GM12872 (cell line): ENCODE measurements around the gene NTM.

Source experiments
- TF ChIP-seq, protein P1 (sequence below): IDR thresholded peaks from 3 replicates; pipeline ENCODE4 v1.5.1; 2011; ENCODE audit warnings: low read depth, mild to moderate bottlenecking, low read length, moderate library complexity; ENCODE audit not compliant: insufficient read depth

Gene NTM

DNA sequence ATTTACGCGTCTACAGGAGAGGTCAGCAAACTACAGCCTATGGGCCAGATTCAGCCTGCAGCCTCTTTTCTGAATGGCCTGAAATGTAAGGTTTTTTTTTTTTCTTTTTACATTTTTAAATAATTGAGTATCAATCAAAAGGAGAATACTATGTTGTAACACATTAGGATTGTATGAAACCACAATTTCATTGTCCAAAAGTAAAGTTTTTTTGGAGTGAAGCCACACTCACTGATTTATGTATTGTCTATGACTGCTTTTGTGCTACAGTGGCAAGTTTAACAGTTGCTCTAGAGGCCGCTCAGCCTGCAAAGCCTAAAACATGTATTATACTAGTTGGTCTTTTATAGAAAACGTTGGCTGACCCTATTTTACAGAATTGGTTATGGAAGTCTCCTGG lies 923.2 kb downstream of the NTM start:
- TF ChIP-seq, protein P1, sequence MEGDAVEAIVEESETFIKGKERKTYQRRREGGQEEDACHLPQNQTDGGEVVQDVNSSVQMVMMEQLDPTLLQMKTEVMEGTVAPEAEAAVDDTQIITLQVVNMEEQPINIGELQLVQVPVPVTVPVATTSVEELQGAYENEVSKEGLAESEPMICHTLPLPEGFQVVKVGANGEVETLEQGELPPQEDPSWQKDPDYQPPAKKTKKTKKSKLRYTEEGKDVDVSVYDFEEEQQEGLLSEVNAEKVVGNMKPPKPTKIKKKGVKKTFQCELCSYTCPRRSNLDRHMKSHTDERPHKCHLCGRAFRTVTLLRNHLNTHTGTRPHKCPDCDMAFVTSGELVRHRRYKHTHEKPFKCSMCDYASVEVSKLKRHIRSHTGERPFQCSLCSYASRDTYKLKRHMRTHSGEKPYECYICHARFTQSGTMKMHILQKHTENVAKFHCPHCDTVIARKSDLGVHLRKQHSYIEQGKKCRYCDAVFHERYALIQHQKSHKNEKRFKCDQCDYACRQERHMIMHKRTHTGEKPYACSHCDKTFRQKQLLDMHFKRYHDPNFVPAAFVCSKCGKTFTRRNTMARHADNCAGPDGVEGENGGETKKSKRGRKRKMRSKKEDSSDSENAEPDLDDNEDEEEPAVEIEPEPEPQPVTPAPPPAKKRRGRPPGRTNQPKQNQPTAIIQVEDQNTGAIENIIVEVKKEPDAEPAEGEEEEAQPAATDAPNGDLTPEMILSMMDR, result no peak

DNA sequence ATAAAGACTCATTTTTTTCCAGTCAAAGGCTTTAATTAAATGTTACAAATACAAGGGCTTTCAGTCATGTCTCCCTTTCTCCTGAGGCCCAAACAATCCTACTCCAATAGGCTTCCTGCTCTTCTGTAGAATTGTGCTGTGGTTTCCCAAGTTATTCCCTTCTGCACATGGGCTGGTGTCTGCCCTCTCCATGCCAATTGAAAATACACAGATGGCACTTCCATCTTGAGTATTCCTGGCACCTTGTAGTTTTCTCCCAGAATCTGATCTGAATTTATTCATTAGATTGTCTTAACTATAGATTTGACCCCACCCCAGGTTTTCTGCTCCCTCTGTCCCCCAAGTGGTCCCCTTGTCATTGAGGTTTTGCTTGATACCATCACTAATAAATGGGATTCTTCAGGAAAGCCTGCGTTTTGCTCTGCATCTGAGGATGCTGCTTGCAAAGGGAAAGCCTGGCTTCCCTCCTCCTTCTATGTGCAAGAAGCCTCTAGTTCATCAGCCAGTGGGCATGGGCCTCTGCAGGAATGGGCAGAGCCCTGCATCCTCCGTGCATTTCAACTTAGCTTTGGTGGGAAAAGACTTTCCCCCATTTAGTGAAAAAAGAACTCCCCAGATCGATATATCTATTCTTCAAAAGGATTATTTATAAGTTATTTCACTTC lies 926.7 kb downstream of the NTM start:
- TF ChIP-seq, protein P1, result no peak

DNA sequence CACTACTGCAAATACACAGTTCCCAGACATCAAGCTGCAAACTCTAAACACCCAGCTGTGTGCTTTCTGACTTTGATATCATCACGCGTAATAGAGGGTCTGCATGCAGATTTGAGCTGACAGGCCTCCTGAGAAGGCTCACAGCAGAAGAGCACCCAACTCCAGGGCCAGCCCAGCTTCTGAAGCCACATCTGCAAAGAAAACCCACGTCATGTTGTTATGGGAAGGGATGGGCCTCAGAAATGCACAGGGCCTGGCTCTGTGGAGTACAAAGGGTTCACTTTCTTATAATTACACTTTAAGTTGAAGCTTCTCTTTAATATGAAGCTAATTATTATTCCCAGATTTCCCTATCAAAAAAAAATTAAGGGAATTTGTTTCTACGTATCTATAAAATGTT lies 927.9 kb downstream of the NTM start:
- TF ChIP-seq, protein P1, result no peak

DNA sequence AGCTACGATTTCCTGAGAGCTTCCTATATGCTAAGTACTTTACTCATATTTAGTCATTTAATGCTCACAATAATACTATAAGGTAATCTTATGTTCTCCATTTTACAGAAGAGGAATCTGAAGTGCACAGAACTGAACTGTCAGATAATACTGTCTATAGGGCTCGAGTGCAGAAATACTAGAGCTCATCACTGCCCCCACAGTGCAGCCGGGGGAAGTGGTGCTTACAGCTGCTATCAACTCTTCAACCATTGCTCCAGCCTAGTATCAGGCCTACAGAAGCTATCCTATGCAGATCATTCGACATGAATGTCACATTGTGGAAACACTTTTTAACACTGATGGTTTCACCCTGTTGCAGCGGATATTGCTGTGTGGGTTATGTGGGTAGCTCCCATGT lies 929.9 kb downstream of the NTM start:
- TF ChIP-seq, protein P1, result peak; percentile 49; the same call in 2 of the 3 replicates

DNA sequence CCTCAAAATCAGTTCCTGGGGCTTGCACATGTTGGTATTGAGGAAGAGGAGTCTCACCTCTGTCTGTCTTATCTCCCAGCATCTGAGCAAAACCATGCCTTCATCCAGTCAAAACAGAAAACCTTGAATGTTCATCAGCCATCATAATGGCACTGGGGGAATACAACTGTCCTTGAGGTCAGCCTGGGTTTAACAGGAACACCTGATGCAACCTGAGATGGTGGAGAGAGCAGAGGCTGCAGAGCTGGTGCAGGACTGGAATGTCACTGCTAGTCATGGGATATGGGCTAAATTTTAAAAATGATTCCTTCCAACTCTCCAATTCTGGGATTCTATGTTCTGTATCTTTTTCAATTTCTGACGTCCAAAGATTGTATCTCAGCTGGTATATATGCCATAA lies 931.0 kb downstream of the NTM start:
- TF ChIP-seq, protein P1, result no peak

DNA sequence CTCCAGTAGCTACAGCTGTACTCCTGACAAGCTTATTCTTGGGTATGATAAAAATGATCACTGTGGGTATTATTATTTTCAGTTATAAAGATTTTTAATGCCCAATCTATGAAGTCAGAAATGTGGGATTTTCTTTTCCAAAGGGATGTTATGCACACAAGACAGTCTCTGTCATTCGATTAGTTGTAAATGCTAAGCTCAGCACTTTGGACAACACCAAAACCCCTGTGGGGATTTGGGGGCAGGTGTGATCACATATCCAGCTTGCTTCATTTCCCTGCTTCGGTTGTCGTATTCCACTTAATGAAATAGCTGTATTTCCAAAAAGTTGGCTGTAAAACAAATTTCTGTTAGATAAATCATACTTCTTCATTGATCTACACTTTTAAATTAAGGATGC lies 931.5 kb downstream of the NTM start:
- TF ChIP-seq, protein P1, result no peak

DNA sequence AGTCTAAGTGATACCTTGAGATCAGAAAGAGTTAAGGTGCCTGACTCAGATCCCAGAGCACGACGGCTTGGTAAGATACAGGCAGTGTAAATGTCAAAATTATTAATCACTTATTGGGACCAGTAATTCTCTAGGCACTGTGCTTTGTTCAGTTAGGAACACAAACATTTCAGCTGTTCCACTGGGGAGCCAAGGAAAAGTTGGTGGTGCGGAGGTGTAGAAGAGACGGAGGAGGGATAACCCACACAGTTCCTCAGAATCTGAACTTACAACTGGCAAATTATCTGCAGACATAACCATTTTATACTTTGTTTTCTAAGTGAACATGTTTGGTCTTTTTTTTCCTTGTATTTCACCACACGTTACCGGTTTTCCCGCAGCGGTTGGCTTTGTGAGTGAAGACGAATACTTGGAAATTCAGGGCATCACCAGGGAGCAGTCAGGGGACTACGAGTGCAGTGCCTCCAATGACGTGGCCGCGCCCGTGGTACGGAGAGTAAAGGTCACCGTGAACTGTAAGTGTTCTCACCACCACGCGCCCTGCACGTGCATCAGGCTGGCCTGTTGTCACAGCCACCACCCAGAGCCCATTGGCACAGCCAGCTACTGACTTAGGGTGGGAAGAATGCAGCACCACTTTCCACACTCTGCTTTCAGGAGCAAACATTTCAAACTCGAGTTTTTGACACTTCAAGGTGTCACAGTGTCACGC lies 937.0 kb downstream of the NTM start:
- TF ChIP-seq, protein P1, result no peak
